Measurements from ENCODE around the gene OCIAD2.

GRCh38 chr4:48879561-48880442, 26.8 kb downstream of the OCIAD2 start:
- TF ChIP-seq SP1 (IDR thresholded peaks at IDR 0.05) (no peak), FOXM1 (IDR thresholded peaks at IDR 0.05; ENCODE audit: borderline replicate concordance) (no peak), BHLHE40 (IDR thresholded peaks at IDR 0.05; ENCODE audit: borderline replicate concordance) (no peak), SUZ12 (IDR thresholded peaks at IDR 0.05) (no peak), ZNF384 (IDR thresholded peaks at IDR 0.05) (no peak), L3MBTL2 (conservative IDR thresholded peaks at IDR 0.05) (no peak), FOXA1 (IDR thresholded peaks at IDR 0.05) (no peak), FOXK2 (IDR thresholded peaks at IDR 0.05) (no peak), CTBP1 (IDR thresholded peaks at IDR 0.05; ENCODE audit: borderline replicate concordance) (no peak)
